Dermis blood vessel endothelial cell (primary cell): ENCODE measurements around the gene MORN1. TPM values are rescaled to one million over a fixed set of nuclear protein-coding genes. Genes with fewer than 3 reads are reported as not detected.

Experiments
- DNase-seq: peaks from one replicate; pipeline ENCODE4 v3.0.0; 2010
- total RNA-seq: library from RNA; depleted of rRNA; stranded (reverse); fragments of >200 nt; gene quantifications from 2 replicates; pipeline ENCODE4 v1.2.3, GENCODE V29; 2014

Gene MORN1
- total RNA-seq, 1 donor from 2014 or later = 7.7 TPM

- DNase-seq = no peak
These were observed 73.9 kb downstream of the MORN1 start for GRCh38 chr1:2317230-2318065.

DNA sequence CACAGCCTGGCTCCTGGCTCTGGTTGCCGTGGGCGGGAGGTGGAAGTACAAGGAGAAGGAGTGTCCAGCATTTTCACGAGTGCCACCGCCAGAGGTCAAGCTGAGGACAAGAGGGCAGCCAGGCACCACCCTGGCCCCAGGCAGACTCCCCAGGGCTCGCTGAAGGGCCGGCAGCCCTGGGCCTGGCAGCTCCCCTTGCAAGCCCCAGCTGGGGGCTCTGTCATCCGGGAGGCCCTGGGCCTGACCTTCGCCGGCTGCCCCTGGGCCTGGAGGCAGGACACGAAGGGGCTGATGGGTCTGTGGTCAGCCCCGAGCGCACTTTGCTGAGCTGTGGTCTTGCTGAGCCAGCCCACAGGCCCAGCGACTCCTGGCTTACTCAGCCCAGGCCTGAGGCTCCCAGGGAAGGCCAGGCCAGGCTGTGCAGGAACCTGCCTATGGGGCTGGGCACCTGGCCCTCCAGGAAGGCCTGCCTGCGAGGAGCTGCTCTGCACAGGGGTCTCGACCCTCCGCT lies 74.8 kb downstream of the MORN1 start:
- no peak for DNase-seq

DNA sequence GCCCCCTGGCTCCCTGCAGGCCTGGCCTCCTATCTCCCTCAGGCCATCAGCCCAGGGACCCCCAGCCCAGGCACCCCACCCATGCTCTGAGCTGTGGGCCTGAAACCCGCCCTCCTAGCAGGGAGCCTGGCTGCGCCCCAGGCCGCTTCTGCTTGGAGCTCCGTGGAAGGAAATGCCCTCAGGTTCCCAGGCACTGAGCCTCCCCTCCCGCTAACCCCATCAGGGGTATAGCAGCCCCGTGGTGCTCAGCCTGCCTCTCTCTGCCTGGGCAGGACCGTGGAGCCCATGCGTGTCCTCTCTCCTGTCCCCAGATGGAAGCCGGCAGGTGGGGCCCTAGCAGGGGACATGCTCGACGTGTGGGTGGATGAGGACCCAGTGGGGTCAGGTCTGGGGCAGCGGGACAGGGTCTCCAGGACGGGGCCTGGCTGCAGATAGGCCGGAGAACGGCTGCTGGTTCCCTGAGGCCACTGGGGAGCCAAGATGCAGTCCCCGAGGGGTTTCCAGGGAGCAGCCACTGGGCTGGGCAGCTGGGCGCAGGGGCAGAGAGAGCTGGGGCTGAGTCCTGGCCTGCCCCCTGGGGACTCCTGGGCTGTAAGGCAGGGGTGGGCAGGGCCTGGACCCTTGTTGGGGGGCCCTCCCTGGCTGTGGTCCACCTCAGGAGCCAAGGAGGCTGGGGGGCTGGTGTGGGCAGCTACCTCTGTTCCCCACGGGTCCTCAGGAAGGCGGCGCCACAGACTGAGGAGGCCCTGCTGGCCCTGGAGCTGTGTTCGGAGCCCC lies 75.5 kb downstream of the MORN1 start:
- no peak for DNase-seq

DNA sequence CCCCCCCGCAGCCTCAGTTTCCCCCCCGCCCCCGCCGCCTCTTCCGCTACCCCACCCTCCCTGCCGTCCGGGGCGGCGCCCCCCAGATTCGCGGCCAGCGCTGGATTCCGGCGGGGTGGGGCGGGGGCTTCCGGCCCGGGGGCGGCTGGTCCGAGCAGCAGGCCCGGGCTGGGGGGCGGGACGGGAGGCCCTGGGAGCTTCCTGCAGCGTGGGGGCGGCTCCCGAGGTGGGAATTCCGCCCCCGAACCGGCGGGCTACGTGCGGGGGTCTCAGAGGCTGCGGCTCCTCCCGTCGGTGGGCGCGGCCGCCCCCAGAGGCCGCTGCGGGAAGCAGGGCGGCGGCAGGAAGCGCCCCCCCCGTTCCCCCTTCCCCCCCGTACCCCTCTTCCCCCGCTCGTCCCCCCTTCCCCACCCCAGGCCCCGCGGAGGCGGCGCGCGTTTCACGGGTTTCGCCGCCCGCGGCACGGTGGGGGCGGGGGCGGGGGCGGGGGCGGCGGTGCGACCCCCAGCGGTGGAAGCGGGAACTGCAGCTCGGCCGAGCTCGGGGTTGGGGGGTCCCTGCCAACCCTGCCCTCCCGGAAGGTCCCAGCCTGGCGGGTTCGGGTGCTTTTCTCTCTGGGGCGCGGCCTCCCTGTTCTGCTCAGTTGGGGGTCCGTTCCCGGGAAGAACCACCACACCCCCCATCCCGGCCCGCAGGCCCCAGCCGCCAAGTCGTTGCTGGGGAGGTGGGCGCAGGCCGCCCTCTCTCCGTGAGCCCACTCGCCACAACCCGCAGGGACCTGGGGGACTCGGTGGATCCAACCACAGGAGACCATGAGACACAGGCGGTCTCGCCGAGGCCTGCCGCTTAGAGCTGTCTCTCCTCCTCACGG lies 76.3 kb downstream of the MORN1 start:
- DNase-seq = peak; percentile 70

DNA sequence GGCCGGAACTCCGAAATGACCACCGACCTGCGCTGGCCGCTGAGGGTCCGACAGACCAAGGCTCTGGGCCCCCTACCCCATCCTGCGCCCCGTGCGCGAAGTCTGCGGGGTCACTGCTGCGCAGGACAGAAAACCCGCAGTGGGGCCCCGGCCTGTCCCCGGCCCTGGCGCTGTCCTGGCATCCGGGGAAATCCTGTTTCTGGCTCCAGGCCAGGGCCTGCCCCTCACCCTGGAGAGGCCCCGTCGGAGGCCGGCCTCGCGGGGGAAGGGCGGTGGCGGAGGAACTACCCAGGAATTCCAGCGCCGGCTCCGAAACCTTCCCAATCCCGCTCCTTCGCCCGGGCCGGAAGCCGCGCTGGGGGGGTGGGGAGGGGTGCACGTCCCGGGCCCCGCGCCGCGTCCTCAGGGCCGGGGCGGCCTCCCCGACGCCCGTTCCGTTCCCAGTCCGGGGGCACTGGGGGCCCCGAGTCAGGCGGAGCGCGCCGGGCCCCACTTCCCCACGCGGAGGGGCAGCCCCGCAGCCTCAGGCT lies 77.0 kb downstream of the MORN1 start:
- DNase-seq = peak; percentile 49

- DNase-seq = no peak
These were observed 77.6 kb downstream of the MORN1 start for GRCh38 chr1:2313651-2314261.

- no peak for DNase-seq
These were observed 78.6 kb downstream of the MORN1 start for GRCh38 chr1:2312515-2313301.

DNA sequence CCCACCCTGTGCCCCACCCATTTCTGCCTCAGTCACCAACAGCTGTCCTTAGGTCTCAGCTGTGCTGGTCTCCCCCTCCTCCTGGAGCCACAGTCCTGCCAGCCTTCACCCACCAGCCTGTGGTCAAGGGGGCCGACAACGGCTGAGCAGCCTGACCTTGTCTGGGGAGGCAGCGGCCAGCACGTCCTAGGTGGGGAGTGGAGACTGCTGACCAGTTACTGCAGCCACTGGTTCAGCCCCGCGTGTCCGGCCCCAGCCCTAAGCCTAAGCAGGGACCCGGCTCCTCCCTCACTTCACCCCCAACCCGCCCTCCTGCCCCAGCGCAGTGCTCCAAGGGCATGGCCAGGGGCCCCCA lies 79.2 kb downstream of the MORN1 start:
- DNase-seq = no peak

- DNase-seq = peak; percentile 70
These were observed 79.9 kb downstream of the MORN1 start for GRCh38 chr1:2311184-2312032.

DNA sequence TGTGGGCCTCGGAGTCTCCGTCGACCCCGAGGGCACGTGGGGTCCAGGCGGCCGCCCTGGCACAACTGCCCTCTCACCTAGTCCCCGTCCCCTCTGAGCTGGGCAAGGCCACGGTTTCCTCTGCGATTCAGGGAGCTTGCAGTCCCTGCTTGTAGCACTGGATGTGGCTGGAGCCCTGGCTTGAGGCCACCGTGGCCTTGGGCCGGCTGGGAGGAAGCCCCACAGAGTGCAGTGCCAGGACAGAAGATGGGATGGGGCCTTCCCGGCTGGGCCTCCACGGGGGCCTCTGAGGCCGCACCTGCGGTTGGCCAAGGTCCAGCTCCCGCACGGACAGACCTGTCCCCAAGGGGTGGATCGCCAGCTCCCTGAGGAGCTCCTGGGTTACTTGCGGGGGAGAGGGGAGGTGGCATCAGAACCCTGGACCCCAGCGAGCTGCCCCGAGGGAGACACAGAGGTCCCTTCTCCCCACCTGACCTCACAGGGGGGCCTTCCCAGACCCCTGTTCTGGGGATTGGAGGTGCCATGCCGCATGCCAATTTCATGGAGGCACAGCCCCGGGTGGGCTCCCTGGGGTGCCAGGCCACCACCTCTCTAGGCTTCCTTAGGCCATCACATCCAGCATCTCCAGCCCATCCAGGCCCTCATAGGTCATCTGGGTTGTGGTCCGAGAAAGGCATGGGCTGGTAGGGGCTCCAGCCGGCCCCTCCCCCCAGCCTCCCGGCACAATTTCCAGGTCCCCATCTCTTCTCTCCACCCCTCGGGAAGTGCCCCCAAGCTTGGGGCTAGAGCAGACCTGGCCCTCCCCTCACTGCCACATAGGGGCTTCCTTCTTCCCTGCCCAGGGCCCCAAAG lies 80.8 kb downstream of the MORN1 start:
- DNase-seq = no peak

- DNase-seq = no peak
These were observed 82.5 kb downstream of the MORN1 start for GRCh38 chr1:2308844-2309243.

- no peak for DNase-seq
These were observed 83.4 kb downstream of the MORN1 start for GRCh38 chr1:2307972-2308371.

DNA sequence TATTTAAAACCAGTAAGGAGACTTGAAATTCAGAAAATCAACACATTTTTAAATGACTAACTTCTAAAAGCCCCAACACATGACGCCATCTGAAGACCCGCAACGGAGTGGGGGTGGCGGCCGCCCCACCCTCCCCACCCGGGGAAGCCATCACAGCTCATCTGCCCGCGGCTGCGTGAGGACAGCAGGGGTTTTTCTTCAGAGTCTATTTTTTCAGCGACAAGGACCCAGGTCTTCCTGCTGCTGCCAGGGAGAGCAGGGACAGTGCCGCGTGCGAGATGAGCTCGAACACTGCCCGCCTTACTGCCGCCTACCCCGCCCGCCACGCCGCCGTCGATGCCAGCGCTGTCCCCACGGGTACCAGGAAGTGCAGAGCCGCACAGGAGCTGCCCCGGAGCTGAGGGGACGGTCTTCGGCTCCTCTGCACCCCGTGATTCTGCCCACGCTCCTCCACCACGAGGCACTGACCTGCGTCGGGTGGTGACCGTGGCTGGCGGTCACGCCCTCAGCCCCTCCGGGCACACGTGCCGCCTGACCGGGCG lies 84.2 kb downstream of the MORN1 start:
- DNase-seq = no peak

GRCh38 chr1:2306151-2306978 lies 85.0 kb downstream of the MORN1 start:
- no peak for DNase-seq

GRCh38 chr1:2304921-2305681 lies 86.3 kb downstream of the MORN1 start:
- DNase-seq = no peak

DNA sequence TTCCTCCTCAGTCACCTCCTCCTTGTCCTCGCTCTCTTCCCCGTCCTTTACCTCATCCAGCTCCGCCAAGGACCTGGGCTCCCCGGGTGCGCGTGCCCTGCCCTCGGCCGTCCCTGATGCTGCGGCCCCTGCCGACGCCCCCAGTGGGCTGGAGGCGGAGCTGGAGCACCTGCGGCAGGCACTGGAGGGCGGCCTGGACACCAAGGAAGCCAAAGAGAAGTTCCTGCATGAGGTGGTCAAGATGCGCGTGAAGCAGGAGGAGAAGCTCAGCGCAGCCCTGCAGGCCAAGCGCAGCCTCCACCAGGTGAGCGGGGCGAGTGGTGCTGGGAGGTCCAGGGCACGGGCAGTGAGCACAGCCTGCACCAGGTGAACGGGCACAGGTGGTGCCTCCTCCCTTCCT lies 87.1 kb downstream of the MORN1 start:
- no peak for DNase-seq

- DNase-seq = no peak
These were observed 87.6 kb downstream of the MORN1 start for GRCh38 chr1:2303781-2304180.
